ENCODE measurements around the gene PIP5K1A. TPM values are rescaled to one million over a fixed set of nuclear protein-coding genes. Genes with fewer than 3 reads are reported as not detected.

The PIP5K1A gene
- total RNA-seq, 1 experiment from 2014 or later: 88.6 TPM

DNA sequence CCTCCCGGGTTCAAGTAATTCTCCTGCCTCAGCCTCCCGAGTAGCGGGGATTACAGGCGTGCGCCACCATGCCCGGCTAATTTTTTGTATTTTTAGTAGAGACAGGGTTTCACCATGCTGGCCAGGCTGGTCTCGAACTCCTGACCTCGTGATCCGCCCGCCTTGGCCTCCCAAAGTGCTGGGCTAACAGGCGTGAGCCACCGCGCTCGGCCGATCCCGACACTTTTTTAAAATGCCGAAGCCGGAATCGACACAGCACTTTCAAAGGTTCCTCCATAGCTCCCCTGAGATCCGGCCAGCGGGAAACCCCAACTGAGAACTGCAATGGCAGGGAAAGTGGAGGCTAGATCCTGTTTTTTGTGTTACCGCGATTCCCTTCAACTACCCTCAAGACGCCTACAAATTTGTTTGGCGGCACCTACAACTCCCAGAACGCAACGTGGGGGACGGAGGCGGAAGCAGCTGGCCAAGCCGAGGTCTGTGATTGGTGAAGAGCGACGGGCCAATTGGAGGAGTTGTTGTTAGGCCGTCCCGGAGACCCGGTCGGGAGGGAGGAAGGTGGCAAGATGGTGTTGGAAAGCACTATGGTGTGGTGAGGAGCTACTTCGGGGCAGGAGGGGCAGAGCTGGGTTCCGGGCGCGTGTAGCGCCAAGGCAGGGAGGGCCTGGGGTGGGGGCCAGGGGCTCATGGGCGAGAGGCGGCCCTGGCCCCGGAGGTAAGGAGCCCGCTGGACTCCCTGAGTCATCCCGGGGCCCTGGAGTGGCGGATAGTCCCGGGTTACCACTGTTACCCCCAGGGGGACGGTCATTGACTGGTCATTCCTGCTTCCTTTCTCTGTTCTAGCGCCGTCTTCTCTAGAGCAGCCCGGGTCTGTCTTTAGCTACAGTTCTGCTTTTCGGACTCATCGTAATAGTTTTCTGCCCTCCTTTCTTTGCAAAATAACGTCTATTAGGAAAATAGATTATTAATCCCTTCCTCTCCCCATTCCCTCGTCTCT is 56.2 kb downstream of the PIP5K1A start, which contains the start of gene PSMD4:
Gene PSMD4, plus strand, starts transcription at position 518 of the 997 bp plus-strand sequence. Its CDS starts 49 bp downstream, at position 567.
- Histone ChIP-seq H3K4me3 (ENCODE audit: low read depth, low read length) (peak within 1 kb of the TSS; percentile 76), H3K36me3 (ENCODE audit: control insufficient read depth, insufficient read depth, low read length) (no peaks in the 10 kb centered on the region; the same call in 1 of the 2 replicates), H3K4me1 (peaks cover 4% of the 10 kb centered on the region; the same call in 1 of the 2 replicates), H3K27me3 (replicated peaks; ENCODE audit: control insufficient read depth, insufficient read depth, low read length) (no peaks in the 10 kb centered on the region), H3K9me3 (no peaks in the 10 kb centered on the region)
- Mint-ChIP-seq H3K27me3 (ENCODE audit: insufficient read depth, unreplicated experiment) (peaks cover 3% of the 10 kb centered on the region), H3K9me3 (ENCODE audit: unreplicated experiment) (no peaks in the 10 kb centered on the region), H3K4me1 (ENCODE audit: low read depth, unreplicated experiment) (peaks cover 10% of the 10 kb centered on the region), H3K36me3 (ENCODE audit: insufficient read depth, unreplicated experiment) (peaks cover 52% of the 10 kb centered on the region), H3K27ac (ENCODE audit: unreplicated experiment) (peak within 1 kb of the TSS; percentile 98), H3K4me3 (ENCODE audit: unreplicated experiment) (peak within 1 kb of the TSS; percentile 91)
- intact Hi-C loops (cut with micrococcal nuclease; ENCODE audit: unreplicated experiment): loop anchor here (1.0 kb wide), 1 partner anchor 27 kb away; no protein-coding TSS in a partner anchor
- TF ChIP-seq, protein P1, sequence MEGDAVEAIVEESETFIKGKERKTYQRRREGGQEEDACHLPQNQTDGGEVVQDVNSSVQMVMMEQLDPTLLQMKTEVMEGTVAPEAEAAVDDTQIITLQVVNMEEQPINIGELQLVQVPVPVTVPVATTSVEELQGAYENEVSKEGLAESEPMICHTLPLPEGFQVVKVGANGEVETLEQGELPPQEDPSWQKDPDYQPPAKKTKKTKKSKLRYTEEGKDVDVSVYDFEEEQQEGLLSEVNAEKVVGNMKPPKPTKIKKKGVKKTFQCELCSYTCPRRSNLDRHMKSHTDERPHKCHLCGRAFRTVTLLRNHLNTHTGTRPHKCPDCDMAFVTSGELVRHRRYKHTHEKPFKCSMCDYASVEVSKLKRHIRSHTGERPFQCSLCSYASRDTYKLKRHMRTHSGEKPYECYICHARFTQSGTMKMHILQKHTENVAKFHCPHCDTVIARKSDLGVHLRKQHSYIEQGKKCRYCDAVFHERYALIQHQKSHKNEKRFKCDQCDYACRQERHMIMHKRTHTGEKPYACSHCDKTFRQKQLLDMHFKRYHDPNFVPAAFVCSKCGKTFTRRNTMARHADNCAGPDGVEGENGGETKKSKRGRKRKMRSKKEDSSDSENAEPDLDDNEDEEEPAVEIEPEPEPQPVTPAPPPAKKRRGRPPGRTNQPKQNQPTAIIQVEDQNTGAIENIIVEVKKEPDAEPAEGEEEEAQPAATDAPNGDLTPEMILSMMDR (IDR thresholded peaks at IDR 0.05; ENCODE audit: insufficient read depth in 1 of 2, low read depth in 1 of 2, low read length in 1 of 2, severe bottlenecking in 1 of 2, unreplicated experiment in 1 of 2): no peak
- CTCF ChIA-PET: interaction anchor here (0.6 to 1.3 kb wide), 9 partner anchors 28 to 267 kb away, joined by 3 to 5 read pairs (median 4); partner anchors contain the start of gene ZNF687
- BruUV-seq (replicated peaks): TSS peak; percentile 74
- DNase-seq: peak; percentile 96 to 97
- POLR2A ChIA-PET: interaction anchor here (0.6 to 1.6 kb wide), 9 partner anchors 10 to 372 kb away, joined by 3 to 19 read pairs (median 3); partner anchors contain the start of genes LYSMD1, PI4KB, SCNM1 and VPS72

DNA sequence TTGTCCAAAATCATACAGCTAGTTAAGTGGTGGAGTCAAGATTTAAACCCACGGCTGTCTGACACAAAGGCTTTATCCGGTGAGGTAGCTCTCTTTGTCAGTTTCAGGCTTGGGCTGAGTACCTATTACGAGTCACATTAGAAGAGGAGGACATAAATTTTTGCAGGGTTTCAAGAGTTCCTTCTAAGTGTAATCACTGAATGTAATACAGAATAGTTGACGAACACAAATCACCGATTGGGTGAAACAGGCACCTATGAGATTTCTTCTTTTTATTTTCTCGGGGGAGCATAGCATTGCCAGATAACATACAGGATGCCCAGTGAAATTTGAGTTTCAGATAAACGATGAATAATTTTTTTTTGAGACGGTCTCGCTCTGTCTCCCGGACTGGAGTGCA is 57.0 kb downstream of the PIP5K1A start:
- peak overlapping the region; percentile 98 for H3K27ac Mint-ChIP-seq (ENCODE audit: unreplicated experiment)
- peak overlapping the region; percentile 91 for H3K4me3 Mint-ChIP-seq (ENCODE audit: unreplicated experiment)
- H3K9me3 ChIP-seq: no peaks in the 10 kb centered on the region
- H3K27me3 Mint-ChIP-seq (ENCODE audit: insufficient read depth, unreplicated experiment): peaks cover 3% of the 10 kb centered on the region
- H3K4me3 ChIP-seq (ENCODE audit: low read depth, low read length): peak overlapping the region; percentile 76
- H3K36me3 ChIP-seq (ENCODE audit: control insufficient read depth, insufficient read depth, low read length): no peaks in the 10 kb centered on the region; the same call in 1 of the 2 replicates
- H3K27me3 ChIP-seq (replicated peaks; ENCODE audit: control insufficient read depth, insufficient read depth, low read length): no peaks in the 10 kb centered on the region
- intact Hi-C loops (cut with micrococcal nuclease; ENCODE audit: unreplicated experiment): no loop called here
- H3K4me1 ChIP-seq: no peaks in the 10 kb centered on the region; the same call in 1 of the 2 replicates
- ChIA-PET POLR2A (interaction anchor here (1.4 to 1.6 kb wide), 2 partner anchors 26 to 66 kb away, joined by 6 to 19 read pairs; partner anchors contain the start of genes VPS72 and ZNF687), CTCF (interaction anchor here (0.6 to 1.3 kb wide), 3 partner anchors 27 to 85 kb away, joined by 3 read pairs; partner anchors contain the start of gene ZNF687)
- H3K36me3 Mint-ChIP-seq (ENCODE audit: insufficient read depth, unreplicated experiment): peaks cover 49% of the 10 kb centered on the region
- peaks cover 3% of the 10 kb centered on the region for H3K4me1 Mint-ChIP-seq (ENCODE audit: low read depth, unreplicated experiment)
- H3K9me3 Mint-ChIP-seq (ENCODE audit: unreplicated experiment): no peaks in the 10 kb centered on the region
- TF ChIP-seq, protein P1 (IDR thresholded peaks at IDR 0.05; ENCODE audit: insufficient read depth in 1 of 2, low read depth in 1 of 2, low read length in 1 of 2, severe bottlenecking in 1 of 2, unreplicated experiment in 1 of 2): no peak
- no TSS peak for BruUV-seq (replicated peaks)
- no peak for DNase-seq

DNA sequence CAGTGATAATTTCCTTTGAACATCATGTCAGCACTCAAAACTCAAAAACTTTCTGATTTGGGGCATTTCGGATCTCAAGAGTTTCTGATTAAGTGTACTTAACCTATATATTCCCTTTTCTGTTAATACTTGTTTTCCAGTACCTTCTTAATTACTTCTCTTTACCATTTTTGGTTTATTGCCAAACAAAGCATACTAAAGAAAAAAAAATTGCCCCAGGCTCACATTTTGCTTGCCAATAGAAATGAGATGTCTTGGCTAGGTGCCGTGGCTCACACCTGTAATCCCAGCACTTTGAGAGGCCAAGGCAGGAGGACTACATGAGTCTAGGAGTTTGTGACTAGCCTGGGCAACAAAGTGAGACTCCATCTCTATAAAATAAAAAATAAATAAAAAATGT is 61.0 kb downstream of the PIP5K1A start:
- CTCF ChIA-PET: interaction anchor here (0.7 kb wide), 1 partner anchor 7 kb away, joined by 5 read pairs; no protein-coding TSS in a partner anchor

More for the DNA sequence above, 61.0 kb downstream of the PIP5K1A start:
- Mint-ChIP-seq H3K27me3 (ENCODE audit: insufficient read depth, unreplicated experiment) (peaks cover 3% of the 10 kb centered on the region), H3K36me3 (ENCODE audit: insufficient read depth, unreplicated experiment) (peaks cover 55% of the 10 kb centered on the region), H3K27ac (ENCODE audit: unreplicated experiment) (no peak overlapping the region), H3K9me3 (ENCODE audit: unreplicated experiment) (no peaks in the 10 kb centered on the region), H3K4me3 (ENCODE audit: unreplicated experiment) (no peak overlapping the region), H3K4me1 (ENCODE audit: low read depth, unreplicated experiment) (no peaks in the 10 kb centered on the region)
- intact Hi-C loops (cut with micrococcal nuclease; ENCODE audit: unreplicated experiment): no loop called here
- no TSS peak for BruUV-seq (replicated peaks)
- no peaks in the 10 kb centered on the region for H3K9me3 ChIP-seq
- H3K4me3 ChIP-seq (ENCODE audit: low read depth, low read length): no peak overlapping the region
- POLR2A ChIA-PET: no interaction called here
- no peak for DNase-seq
- TF ChIP-seq, protein P1 (IDR thresholded peaks at IDR 0.05; ENCODE audit: insufficient read depth in 1 of 2, low read depth in 1 of 2, low read length in 1 of 2, severe bottlenecking in 1 of 2, unreplicated experiment in 1 of 2): no peak
- no peaks in the 10 kb centered on the region for H3K27me3 ChIP-seq (replicated peaks; ENCODE audit: control insufficient read depth, insufficient read depth, low read length)
- H3K36me3 ChIP-seq (ENCODE audit: control insufficient read depth, insufficient read depth, low read length): no peaks in the 10 kb centered on the region; the same call in 1 of the 2 replicates
- H3K4me1 ChIP-seq: no peaks in the 10 kb centered on the region; the same call in 1 of the 2 replicates

Measured in Caco-2 (cell line).